H9 (cell line): Measurements from ENCODE around the gene C1QTNF1. TPM values are rescaled to one million over a fixed set of nuclear protein-coding genes. Genes with fewer than 3 reads are reported as not detected.

Experiments
- DNase-seq: peaks from one replicate; pipeline ENCODE4 v3.0.0-alpha.2; 2017
- H2AFZ ChIP-seq: one replicate; pipeline ENCODE4 v1.6.1; 2013; ENCODE audit warnings: mild to moderate bottlenecking, low read length, control low read depth, moderate library complexity
- H2AK5ac ChIP-seq: 2 replicates; pipeline ENCODE4 v1.6.1; 2013; ENCODE audit warnings: low read length, control low read depth, mixed read lengths; ENCODE audit not compliant: insufficient read length
- H2BK120ac ChIP-seq: one replicate; pipeline ENCODE4 v1.6.1; 2013; ENCODE audit warnings: low read depth, mild to moderate bottlenecking, low read length, control low read depth, inconsistent platforms; ENCODE audit not compliant: poor library complexity, severe bottlenecking
- H2BK12ac ChIP-seq: 2 replicates; pipeline ENCODE4 v1.6.1; 2013; ENCODE audit warnings: low read length, control low read depth, mixed read lengths, low read depth; ENCODE audit not compliant: insufficient read length
- H2BK15ac ChIP-seq: 2 replicates; pipeline ENCODE4 v1.6.1; 2013; ENCODE audit warnings: low read depth, low read length, control low read depth
- H2BK20ac ChIP-seq: one replicate; pipeline ENCODE4 v1.6.1; 2013; ENCODE audit warnings: low read depth, mild to moderate bottlenecking, low read length, control low read depth, inconsistent platforms; ENCODE audit not compliant: poor library complexity, severe bottlenecking
- H2BK5ac ChIP-seq: 2 replicates; pipeline ENCODE4 v1.6.1; 2013; ENCODE audit warnings: low read length, control low read depth, mixed read lengths; ENCODE audit not compliant: insufficient read length
- H3K14ac ChIP-seq: 2 replicates; pipeline ENCODE4 v1.6.1; 2013; ENCODE audit warnings: low read length, control low read depth; ENCODE audit not compliant: insufficient read depth
- H3K18ac ChIP-seq: 2 replicates; pipeline ENCODE4 v1.6.1; 2013; ENCODE audit warnings: low read depth, mild to moderate bottlenecking, mixed read lengths, low read length, control low read depth; ENCODE audit not compliant: insufficient read length
- H3K23ac ChIP-seq: 2 replicates; pipeline ENCODE4 v1.6.1; 2013; ENCODE audit warnings: low read length, control low read depth, mixed read lengths, low read depth; ENCODE audit not compliant: insufficient read length
- H3K23me2 ChIP-seq: 2 replicates; pipeline ENCODE4 v1.6.1; 2013; ENCODE audit warnings: low read depth, mild to moderate bottlenecking, mixed read lengths, low read length, control low read depth; ENCODE audit not compliant: insufficient read length, poor library complexity, severe bottlenecking
- H3K27ac ChIP-seq: 2 replicates; pipeline ENCODE4 v1.5.1; 2013; ENCODE audit warnings: low read length, control low read depth, mixed read lengths, low read depth; ENCODE audit not compliant: insufficient read length
- H3K27me3 ChIP-seq: 2 replicates; pipeline ENCODE4 v1.6.1; 2013; ENCODE audit warnings: low read length, control low read depth, inconsistent platforms; ENCODE audit not compliant: insufficient read depth
- H3K4ac ChIP-seq: 2 replicates; pipeline ENCODE4 v1.6.1; 2013; ENCODE audit warnings: low read depth, mild to moderate bottlenecking, control low read depth, inconsistent platforms, low read length, moderate library complexity
- H3K4me1 ChIP-seq: 2 replicates; pipeline ENCODE4 v1.6.1; 2013; ENCODE audit warnings: low read length, control low read depth, inconsistent platforms; ENCODE audit not compliant: insufficient read depth
- H3K4me2 ChIP-seq: 2 replicates; pipeline ENCODE4 v1.6.1; 2013; ENCODE audit warnings: low read length, control low read depth, mixed read lengths; ENCODE audit not compliant: insufficient read length, insufficient read depth
- H3K56ac ChIP-seq: 2 replicates; pipeline ENCODE4 v1.6.1; 2013; ENCODE audit warnings: low read depth, mild to moderate bottlenecking, mixed read lengths, low read length, control low read depth; ENCODE audit not compliant: insufficient read length
- H3K79me1 ChIP-seq: 2 replicates; pipeline ENCODE4 v1.6.1; 2013; ENCODE audit warnings: low read depth, mild to moderate bottlenecking, moderate library complexity, low read length, control low read depth, inconsistent platforms; ENCODE audit not compliant: insufficient read depth, poor library complexity, severe bottlenecking
- H3K79me2 ChIP-seq: 2 replicates; pipeline ENCODE4 v1.6.1; 2013; ENCODE audit warnings: low read length, control low read depth, inconsistent platforms; ENCODE audit not compliant: insufficient read depth
- H3K9ac ChIP-seq: 2 replicates; pipeline ENCODE4 v1.6.1; 2013; ENCODE audit warnings: low read length, control low read depth, mixed read lengths; ENCODE audit not compliant: insufficient read length; ENCODE audit errors: extremely low read depth
- H3K9me3 ChIP-seq: one replicate; pipeline ENCODE4 v1.6.1; 2013; ENCODE audit warnings: low read depth, low read length, inconsistent platforms; ENCODE audit not compliant: control insufficient read depth
- H3T11ph ChIP-seq: one replicate; pipeline ENCODE4 v1.6.1; 2013; ENCODE audit warnings: mild to moderate bottlenecking, low read length, control low read depth, inconsistent platforms
- H4K20me1 ChIP-seq: one replicate; pipeline ENCODE4 v1.6.1; 2013; ENCODE audit not compliant: control insufficient read depth, insufficient read length, insufficient read depth
- H4K5ac ChIP-seq: 2 replicates; pipeline ENCODE4 v1.6.1; 2013; ENCODE audit warnings: low read depth, mild to moderate bottlenecking, mixed read lengths, low read length, control low read depth; ENCODE audit not compliant: insufficient read length
- H4K8ac ChIP-seq: replicated peaks from 2 replicates; pipeline ENCODE4 v1.6.1; 2013; ENCODE audit warnings: low read length, control low read depth, mixed read lengths, low read depth; ENCODE audit not compliant: insufficient read length
- H4K91ac ChIP-seq: 2 replicates; pipeline ENCODE4 v1.6.1; 2013; ENCODE audit warnings: low read depth, mild to moderate bottlenecking, moderate library complexity, mixed read lengths, low read length, control low read depth; ENCODE audit not compliant: insufficient read length
- H3K27ac Mint-ChIP-seq, 3 experiments: 2 replicates in 2 of 3; 3 replicates in 1 of 3; pipeline ENCODE4 v1.8.0; 2020 to 2021; ENCODE audit warnings: mixed read lengths in 3 of 3, mild to moderate bottlenecking in 1 of 3, moderate library complexity in 1 of 3
- H3K27me3 Mint-ChIP-seq: 2 replicates; pipeline ENCODE4 v1.8.0; 2021; ENCODE audit warnings: low read depth, mild to moderate bottlenecking, moderate library complexity, mixed read lengths
- H3K36me3 Mint-ChIP-seq, 3 experiments: 2 replicates in 2 of 3; 3 replicates in 1 of 3; pipeline ENCODE4 v1.8.0; 2020 to 2021; ENCODE audit warnings: low read depth in 3 of 3, mixed read lengths in 3 of 3; ENCODE audit not compliant: insufficient read depth in 1 of 3
- H3K4me1 Mint-ChIP-seq, 2 experiments: 2 replicates each; pipeline ENCODE4 v1.8.0; 2020; ENCODE audit warnings: mixed read lengths in 2 of 2
- H3K4me3 Mint-ChIP-seq, 2 experiments: 2 replicates in 1 of 2; 3 replicates in 1 of 2; pipeline ENCODE4 v1.8.0; 2020 to 2021; ENCODE audit warnings: mild to moderate bottlenecking in 2 of 2, mixed read lengths in 2 of 2, moderate library complexity in 1 of 2
- H3K9me3 Mint-ChIP-seq, 2 experiments: 2 replicates in 1 of 2; 3 replicates in 1 of 2; pipeline ENCODE4 v1.8.0; 2020; ENCODE audit warnings: mild to moderate bottlenecking in 2 of 2, mixed read lengths in 2 of 2, moderate library complexity in 1 of 2
- WGBS: extraction: QIAGEN DNeasy Blood & Tissue Kit; methylation state at CpG from one replicate; pipeline ENCODE4 v1.1.7; 2013; ENCODE audit warnings: missing lambda C conversion rate, low lambda C conversion rate, mixed read lengths; ENCODE audit not compliant: insufficient read length; ENCODE audit errors: extremely low coverage; 5-methylcytosine and 5-hydroxymethylcytosine counted together
- total RNA-seq: library from RNA; stranded (reverse); gene quantifications from 2 replicates; pipeline ENCODE4 v1.2.1, GENCODE V29; 2021
- TF ChIP-seq, protein P1 (sequence below): fragments of 200-600 bp; sonication (generic); conservative IDR thresholded peaks from 3 replicates; pipeline ENCODE4 v1.8.0; 2021; ENCODE audit warnings: antibody characterized with exemption, mild to moderate bottlenecking

The C1QTNF1 gene
- total RNA-seq, 1 experiment from 2014 or later: 0.96 TPM

DNA sequence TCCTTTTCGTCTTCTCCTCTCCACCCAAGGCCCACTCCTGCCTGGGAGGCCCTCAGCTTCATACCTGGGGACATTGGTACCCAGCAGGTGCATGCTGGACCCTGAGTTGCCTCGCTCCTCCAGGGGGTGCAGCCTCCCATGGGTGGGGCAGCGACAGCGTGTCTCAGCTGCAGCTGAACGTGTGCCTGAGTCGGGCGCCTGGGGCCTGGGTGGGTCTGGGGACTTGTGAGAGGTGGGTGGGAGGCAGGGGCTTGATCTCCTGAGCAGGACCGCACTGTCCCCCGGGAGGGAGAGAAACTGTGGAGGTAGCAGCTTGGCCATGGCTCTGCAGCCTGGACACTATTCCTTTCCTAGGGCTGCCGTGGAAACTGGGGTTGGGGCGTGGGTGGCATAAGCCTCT is 25.9 kb downstream of the C1QTNF1 start:
- Histone ChIP-seq H3K27me3 (no peaks in the 10 kb centered on the region), H2AFZ (no peak overlapping the region), H3K4me2 (no peak overlapping the region), H4K91ac (no peak overlapping the region), H3K18ac (no peak overlapping the region), H3K23ac (no peak overlapping the region), H3K9me3 (no peaks in the 10 kb centered on the region), H4K8ac (no peak overlapping the region), H2BK5ac (no peak overlapping the region), H2AK5ac (no peak overlapping the region), H3K79me1 (no peaks in the 10 kb centered on the region), H3K9ac (no peak overlapping the region), H2BK120ac (no peak overlapping the region), H3T11ph (no peak overlapping the region), H3K14ac (no peak overlapping the region), H3K4me1 (no peaks in the 10 kb centered on the region), H4K5ac (no peak overlapping the region), H2BK15ac (no peak overlapping the region), H2BK12ac (no peak overlapping the region), H3K4ac (no peak overlapping the region), H3K56ac (no peak overlapping the region), H2BK20ac (no peak overlapping the region), H3K27ac (no peak overlapping the region), H3K79me2 (no peaks in the 10 kb centered on the region), H4K20me1 (no peaks in the 10 kb centered on the region), H3K23me2 (no peaks in the 10 kb centered on the region)
- H3K36me3 Mint-ChIP-seq: peaks cover 0 to 4% (median 3%) of the 10 kb centered on the region in 3 experiments; a peak in 2 of 7 replicates
- peaks cover 72% of the 10 kb centered on the region for H3K27me3 Mint-ChIP-seq
- TF ChIP-seq, protein P1, sequence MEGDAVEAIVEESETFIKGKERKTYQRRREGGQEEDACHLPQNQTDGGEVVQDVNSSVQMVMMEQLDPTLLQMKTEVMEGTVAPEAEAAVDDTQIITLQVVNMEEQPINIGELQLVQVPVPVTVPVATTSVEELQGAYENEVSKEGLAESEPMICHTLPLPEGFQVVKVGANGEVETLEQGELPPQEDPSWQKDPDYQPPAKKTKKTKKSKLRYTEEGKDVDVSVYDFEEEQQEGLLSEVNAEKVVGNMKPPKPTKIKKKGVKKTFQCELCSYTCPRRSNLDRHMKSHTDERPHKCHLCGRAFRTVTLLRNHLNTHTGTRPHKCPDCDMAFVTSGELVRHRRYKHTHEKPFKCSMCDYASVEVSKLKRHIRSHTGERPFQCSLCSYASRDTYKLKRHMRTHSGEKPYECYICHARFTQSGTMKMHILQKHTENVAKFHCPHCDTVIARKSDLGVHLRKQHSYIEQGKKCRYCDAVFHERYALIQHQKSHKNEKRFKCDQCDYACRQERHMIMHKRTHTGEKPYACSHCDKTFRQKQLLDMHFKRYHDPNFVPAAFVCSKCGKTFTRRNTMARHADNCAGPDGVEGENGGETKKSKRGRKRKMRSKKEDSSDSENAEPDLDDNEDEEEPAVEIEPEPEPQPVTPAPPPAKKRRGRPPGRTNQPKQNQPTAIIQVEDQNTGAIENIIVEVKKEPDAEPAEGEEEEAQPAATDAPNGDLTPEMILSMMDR: no peak
- peaks cover 26% of the 10 kb centered on the region in 2 experiments for H3K9me3 Mint-ChIP-seq
- H3K4me1 Mint-ChIP-seq: peaks cover 0 to 14% of the 10 kb centered on the region in 2 experiments; a peak in 2 of 4 replicates
- WGBS: no CpG with 5 or more reads among the region's 11 CpGs
- DNase-seq: no peak
- no peak overlapping the region for H3K27ac Mint-ChIP-seq
- H3K4me3 Mint-ChIP-seq: no peak overlapping the region
